Astrocyte of the spinal cord (primary cell): Measurements from ENCODE around the gene LZTR1.
"Not testable (repeated sequence)": the region's sequence is repeated elsewhere in the genome, so short reads cannot be mapped to it uniquely, and the experiment has no call there.

Experiments
- DNase-seq: peaks from one replicate; pipeline ENCODE4 v3.0.0; 2011; ENCODE audit warnings: low read depth, low spot score
- H3K4me3 ChIP-seq: 2 replicates; pipeline ENCODE4 v1.5.1; 2011; ENCODE audit warnings: low read depth, mild to moderate bottlenecking, low read length, moderate library complexity
- in situ Hi-C: cut with HindIII; loops from 2 replicates; pipeline ENCODE4 v1.10.0; 2017; ENCODE audit warnings: low sequenced_read_pairs
- TF ChIP-seq, protein P1 (sequence below): IDR thresholded peaks from 2 replicates; pipeline ENCODE4 v1.5.1; 2012; ENCODE audit warnings: low read depth, mild to moderate bottlenecking, low read length, inconsistent platforms

LZTR1 gene

DNA sequence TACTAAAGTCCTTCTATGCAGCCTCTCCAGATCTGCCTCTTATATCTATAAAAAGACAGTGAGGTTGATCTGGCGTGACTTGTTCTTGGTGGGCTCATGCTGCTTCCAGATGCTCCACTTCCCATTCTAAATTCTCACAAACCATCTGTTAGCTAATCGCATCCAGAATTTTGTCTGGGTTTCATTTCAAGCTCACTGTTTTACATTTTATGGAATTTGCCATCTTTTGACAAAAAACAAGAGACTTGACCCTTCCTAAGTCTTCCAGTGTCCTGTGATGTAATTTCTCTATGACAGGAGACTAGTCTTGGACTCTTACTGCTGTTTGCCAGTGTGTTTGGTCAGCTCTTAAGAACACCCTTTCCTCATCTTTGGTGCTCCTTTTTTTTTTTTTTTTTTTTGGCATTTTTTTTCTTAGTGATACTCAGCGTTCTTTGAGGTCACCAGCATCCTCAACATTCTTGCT lies 41.9 kb upstream of the LZTR1 start:
- in situ Hi-C loops: no loop called here
- TF ChIP-seq, protein P1, sequence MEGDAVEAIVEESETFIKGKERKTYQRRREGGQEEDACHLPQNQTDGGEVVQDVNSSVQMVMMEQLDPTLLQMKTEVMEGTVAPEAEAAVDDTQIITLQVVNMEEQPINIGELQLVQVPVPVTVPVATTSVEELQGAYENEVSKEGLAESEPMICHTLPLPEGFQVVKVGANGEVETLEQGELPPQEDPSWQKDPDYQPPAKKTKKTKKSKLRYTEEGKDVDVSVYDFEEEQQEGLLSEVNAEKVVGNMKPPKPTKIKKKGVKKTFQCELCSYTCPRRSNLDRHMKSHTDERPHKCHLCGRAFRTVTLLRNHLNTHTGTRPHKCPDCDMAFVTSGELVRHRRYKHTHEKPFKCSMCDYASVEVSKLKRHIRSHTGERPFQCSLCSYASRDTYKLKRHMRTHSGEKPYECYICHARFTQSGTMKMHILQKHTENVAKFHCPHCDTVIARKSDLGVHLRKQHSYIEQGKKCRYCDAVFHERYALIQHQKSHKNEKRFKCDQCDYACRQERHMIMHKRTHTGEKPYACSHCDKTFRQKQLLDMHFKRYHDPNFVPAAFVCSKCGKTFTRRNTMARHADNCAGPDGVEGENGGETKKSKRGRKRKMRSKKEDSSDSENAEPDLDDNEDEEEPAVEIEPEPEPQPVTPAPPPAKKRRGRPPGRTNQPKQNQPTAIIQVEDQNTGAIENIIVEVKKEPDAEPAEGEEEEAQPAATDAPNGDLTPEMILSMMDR: no peak
- no peak overlapping the region for H3K4me3 ChIP-seq
- no peak for DNase-seq

DNA sequence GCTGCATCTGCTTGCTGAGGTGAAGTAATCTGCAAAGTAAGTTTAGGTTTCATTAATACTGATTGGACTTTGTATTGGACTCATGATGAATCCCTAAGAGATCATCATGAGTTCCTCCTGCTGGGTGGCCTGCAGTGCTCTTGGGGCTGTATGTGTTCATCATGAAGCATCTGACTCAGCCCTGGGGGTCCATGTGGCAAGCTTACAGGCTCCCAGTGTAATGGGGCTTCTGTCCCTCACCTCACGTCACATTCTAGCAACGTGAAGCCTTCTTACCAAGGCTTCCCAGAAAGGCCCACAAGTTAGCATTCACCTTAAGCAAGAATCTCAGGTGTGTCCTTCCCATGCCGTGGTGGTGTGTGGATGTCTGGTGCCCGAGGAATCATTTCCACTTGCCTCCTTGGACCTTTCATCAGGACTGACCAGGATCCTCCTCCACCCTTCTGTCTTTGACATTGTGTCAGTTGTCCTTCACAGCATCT lies 41.2 kb upstream of the LZTR1 start:
- TF ChIP-seq, protein P1: no peak
- in situ Hi-C loops: no loop called here
- no peak for DNase-seq
- H3K4me3 ChIP-seq: no peak overlapping the region

DNA sequence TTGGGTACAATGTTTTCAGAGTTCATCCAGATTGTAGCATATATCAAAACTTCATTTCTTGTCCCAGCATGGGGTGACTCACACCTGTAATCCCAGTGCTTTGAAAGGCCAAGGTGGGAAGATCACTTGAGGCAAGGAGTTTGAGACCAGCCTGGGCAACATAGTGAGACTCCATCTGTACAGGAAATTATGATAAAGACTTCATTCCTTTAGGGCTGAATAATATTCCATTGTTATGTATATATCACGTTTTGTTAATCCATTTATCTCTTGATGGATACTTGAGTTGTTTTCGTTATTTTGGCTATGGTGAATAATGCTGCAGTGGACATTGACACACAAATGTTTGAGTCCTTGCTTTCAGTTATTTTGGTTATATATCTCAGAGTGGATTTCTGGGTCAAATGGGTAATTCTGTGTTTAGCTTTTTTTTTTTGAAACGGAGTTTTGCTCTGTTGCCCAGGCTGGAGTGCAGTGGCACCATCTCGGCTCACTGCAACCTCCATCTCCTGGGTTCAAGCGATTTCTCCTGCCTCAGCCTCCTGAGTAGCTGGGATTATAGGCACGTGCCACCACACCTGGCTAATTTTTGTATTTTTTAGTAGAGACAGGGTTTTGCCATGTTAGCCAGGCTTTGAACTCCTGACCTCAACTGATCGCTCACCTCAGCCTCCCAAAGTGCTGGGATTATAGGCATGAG lies 39.7 kb upstream of the LZTR1 start:
- DNase-seq, in situ Hi-C loops, H3K4me3 ChIP-seq: not testable (repeated sequence)

DNA sequence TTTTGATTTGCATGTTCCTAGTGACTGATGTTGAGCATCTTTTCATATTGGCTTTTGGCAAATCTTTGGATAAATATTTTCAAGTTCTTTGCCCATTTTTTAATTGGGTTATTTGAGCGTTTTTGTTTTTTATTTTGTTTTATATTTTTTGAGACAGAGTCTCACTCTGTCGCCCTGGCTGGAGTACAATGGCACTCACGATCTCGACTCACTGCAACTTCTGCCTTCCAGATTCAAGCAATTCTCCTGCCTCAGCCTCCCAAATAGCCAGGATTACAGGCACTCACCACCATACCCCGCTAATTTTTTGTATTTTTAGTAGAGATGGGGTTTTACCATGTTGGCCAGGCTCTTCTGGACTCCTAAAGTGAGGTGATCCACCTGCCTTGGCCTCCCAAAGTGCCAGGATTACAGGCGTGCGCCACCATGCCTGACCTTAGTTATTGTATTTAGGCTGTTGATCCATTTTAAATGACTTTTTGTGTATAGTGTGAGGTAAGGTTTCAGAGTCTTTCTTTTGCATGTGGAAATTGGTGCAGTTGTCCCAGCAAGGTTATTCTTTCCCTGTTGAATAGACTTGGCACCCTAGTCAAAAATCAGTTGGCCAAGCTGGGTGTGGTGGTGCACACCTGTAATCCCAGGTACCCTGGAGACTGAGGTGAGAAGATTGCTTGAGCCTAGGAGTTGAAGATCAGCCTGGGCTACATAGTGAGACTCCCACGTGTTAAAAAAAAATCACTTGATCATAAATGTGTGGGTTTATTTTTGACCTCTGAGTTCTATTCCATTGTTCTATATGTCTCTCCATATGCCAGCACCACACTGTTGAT lies 38.8 kb upstream of the LZTR1 start:
- DNase-seq: no peak
- in situ Hi-C loops: no loop called here
- TF ChIP-seq, protein P1: no peak
- H3K4me3 ChIP-seq: no peak overlapping the region

DNA sequence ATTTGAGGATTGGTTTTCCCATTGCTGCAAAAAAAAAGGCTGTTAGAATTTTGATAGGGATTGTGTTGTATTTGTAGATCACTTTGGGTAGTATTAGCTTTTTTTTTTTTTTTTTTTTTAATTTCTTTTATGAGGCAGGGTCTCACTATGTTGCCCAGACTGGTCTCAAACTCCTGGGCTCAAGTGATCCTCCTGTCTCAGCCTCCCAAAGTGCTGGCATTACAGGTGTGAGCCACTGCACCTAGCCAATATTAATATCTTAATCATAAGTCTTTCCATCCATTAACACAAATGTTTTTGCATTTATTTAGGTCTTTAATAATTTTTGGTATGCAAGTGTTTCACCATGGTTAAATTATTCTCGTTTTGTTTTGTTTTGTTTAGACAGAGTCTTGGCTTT lies 38.1 kb upstream of the LZTR1 start:
- no peak overlapping the region for H3K4me3 ChIP-seq
- TF ChIP-seq, protein P1: no peak
- in situ Hi-C loops: no loop called here

DNA sequence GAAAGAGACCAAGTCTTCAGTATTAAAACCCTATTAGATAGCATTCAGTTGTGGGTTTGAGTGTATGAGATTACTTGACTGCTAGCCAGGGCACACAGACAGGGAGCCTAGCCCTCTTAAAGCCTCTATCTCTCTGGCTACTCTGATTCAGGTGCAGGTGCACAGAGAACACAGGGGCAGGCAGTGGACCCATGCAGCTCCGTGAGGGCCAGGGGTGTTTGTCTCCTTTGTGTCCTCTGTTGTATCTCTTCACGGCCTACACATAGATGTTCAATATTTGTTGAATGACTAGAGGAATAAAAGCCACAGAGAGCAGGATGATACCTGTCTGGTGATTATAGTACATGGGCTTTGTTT lies 36.5 kb upstream of the LZTR1 start:
- H3K4me3 ChIP-seq: no peak overlapping the region
- in situ Hi-C loops: no loop called here
- no peak for DNase-seq
- TF ChIP-seq, protein P1: no peak

More for the DNA sequence above, 38.1 kb upstream of the LZTR1 start:
- DNase-seq: no peak
